CD4-positive, alpha-beta T cell treated with Interleukin-15 for 4 hours (primary cell): Measurements from ENCODE around the gene KMT2B.
A peak's percentile ranks its signal among the peaks of the same experiment; 100 is the strongest.
"Not testable (repeated sequence)": the region's sequence is repeated elsewhere in the genome, so short reads cannot be mapped to it uniquely, and the experiment has no call there.

ENCODE experiments used
- DNase-seq: peaks from one replicate; pipeline ENCODE4 v3.0.0-alpha.2; 2020; ENCODE audit warnings: low spot score

The KMT2B gene, protein sequence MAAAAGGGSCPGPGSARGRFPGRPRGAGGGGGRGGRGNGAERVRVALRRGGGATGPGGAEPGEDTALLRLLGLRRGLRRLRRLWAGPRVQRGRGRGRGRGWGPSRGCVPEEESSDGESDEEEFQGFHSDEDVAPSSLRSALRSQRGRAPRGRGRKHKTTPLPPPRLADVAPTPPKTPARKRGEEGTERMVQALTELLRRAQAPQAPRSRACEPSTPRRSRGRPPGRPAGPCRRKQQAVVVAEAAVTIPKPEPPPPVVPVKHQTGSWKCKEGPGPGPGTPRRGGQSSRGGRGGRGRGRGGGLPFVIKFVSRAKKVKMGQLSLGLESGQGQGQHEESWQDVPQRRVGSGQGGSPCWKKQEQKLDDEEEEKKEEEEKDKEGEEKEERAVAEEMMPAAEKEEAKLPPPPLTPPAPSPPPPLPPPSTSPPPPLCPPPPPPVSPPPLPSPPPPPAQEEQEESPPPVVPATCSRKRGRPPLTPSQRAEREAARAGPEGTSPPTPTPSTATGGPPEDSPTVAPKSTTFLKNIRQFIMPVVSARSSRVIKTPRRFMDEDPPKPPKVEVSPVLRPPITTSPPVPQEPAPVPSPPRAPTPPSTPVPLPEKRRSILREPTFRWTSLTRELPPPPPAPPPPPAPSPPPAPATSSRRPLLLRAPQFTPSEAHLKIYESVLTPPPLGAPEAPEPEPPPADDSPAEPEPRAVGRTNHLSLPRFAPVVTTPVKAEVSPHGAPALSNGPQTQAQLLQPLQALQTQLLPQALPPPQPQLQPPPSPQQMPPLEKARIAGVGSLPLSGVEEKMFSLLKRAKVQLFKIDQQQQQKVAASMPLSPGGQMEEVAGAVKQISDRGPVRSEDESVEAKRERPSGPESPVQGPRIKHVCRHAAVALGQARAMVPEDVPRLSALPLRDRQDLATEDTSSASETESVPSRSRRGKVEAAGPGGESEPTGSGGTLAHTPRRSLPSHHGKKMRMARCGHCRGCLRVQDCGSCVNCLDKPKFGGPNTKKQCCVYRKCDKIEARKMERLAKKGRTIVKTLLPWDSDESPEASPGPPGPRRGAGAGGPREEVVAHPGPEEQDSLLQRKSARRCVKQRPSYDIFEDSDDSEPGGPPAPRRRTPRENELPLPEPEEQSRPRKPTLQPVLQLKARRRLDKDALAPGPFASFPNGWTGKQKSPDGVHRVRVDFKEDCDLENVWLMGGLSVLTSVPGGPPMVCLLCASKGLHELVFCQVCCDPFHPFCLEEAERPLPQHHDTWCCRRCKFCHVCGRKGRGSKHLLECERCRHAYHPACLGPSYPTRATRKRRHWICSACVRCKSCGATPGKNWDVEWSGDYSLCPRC (N-terminal part only)

GRCh38 chr19:35717665-35718344 is at the start of gene KMT2B:
Gene KMT2B, plus strand, starts transcription at chr19:35718003. Its CDS starts 16 bp downstream, at chr19:35718019.
- no peak for DNase-seq

- DNase-seq: no peak
Observed at GRCh38 chr19:35669566-35669965, 48.2 kb upstream of the KMT2B start.

- DNase-seq: no peak
Observed at GRCh38 chr19:35669974-35670373, 47.8 kb upstream of the KMT2B start.

- no peak for DNase-seq
Observed at GRCh38 chr19:35670686-35671085, 47.1 kb upstream of the KMT2B start.

DNA sequence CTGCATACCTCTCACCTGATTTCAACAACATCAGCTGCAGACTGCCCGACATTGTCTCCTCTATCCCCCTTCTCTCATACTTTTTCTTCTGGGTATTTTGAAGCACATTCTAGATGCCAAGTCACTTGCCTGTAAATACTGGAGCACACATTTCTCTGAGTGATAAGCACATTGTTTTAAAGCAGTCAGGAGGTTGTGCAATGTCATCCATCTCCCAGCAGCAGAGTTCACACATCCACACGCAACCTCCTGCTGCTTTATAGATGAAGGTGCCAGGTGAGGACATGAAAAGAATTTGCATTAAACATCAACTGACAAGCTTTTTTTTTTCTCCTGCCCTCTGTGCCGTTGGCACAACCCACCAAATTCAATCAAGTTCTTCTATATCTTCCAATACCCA is 46.0 kb upstream of the KMT2B start:
- DNase-seq: no peak

GRCh38 chr19:35673121-35673804 is 44.5 kb upstream of the KMT2B start:
- peak; percentile 42 for DNase-seq

DNA sequence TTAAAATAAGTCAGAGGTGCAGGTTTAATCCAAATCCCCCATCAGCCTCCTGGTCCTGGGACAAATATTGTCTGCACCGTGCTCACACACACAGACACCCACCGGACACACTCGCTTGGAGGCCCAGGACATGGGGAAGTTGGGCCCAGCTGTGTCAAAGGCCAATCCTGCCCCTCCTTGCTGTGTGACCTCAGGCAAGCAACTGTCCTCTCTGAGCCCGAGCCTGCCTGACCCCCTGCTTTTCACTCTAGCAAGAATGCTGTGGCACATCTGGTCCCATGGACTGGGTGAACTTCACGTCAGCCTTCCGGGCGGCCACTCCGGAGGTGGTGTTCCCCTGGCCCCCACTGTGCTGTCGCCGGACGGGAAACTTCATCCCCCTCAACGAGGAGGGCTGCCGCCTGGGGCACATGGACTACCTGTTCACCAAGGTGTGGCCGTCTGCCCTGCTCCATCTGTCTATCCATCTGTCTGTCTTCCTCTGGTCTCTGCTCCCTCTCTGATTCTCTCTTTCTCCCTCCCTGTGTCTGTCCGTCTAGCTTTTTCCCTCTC is 42.1 kb upstream of the KMT2B start:
- no peak for DNase-seq

DNA sequence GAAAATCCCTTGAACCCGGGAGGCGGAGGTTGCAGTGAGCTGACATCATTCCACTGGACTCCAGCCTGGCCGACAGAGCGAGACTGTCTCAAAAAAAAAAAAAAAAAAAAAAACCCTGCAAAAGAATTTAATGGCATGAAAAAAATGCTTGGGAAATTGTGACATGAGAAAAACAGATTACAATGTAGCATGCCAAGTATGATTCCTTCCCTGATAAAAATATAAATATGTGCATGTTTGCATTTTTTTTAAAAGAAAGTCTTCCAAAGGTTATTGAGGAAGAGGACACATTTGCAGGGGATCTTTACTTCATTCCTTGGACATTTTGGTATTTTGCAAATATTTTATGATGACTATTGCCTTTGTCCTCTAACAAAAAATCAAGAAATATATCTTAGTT is 28.0 kb upstream of the KMT2B start:
- DNase-seq: no peak

DNA sequence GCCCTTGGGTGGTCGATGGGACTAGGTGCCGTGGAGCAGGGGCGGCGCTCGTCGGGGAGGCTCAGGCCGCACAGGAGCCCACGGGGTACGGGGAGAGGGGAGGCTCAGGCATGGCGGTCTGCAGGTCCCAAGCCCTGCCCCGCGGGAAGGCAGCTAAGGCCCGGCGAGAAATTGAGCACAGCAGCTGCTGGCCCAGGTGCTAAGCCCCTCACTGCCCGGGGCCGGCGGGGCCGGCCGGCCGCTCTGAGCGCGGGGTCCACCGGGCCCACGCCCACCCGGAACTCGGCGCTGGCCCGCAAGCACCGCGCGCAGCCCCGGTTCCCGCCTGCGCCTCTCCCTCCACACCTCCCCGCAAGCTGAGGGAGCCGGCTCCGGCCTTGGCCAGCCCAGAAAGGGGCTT is 26.7 kb upstream of the KMT2B start:
- DNase-seq: not testable (repeated sequence)

- DNase-seq: no peak
Observed at GRCh38 chr19:35692010-35692409, 25.8 kb upstream of the KMT2B start.

GRCh38 chr19:35693422-35693821 is 24.4 kb upstream of the KMT2B start:
- DNase-seq: no peak

GRCh38 chr19:35693835-35694599 is 23.8 kb upstream of the KMT2B start:
- DNase-seq: peak; percentile 94

DNA sequence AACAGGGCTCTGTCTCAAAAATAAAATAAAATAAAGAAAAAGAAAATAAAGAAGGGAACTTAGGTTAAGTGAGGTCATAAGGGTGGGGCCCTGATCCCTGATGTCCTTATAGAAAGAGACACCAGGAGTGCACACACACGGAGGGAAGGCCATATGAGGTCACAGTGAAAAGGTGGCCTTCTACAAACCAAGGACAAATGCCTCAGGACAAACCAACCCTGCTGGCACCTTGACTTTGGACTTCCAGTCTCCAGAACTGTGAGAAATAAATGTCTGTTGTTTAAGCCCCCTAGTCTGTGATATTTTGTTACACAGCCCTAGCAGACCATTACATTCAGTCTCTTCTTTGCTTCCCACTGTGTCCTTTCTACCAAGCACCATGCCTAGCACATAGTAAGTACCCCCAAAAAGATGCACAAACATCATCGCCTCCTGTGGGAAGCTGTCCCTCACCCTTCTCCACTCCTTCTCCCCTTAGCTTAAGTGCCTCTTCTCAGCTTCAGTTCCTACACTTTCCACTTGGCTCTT is 21.8 kb upstream of the KMT2B start:
- no peak for DNase-seq

GRCh38 chr19:35696835-35697234 is 21.0 kb upstream of the KMT2B start:
- DNase-seq: no peak

GRCh38 chr19:35702223-35703012 is 15.4 kb upstream of the KMT2B start:
- peak; percentile 96 for DNase-seq

- DNase-seq: no peak
Observed at GRCh38 chr19:35703343-35703742, 14.5 kb upstream of the KMT2B start.

DNA sequence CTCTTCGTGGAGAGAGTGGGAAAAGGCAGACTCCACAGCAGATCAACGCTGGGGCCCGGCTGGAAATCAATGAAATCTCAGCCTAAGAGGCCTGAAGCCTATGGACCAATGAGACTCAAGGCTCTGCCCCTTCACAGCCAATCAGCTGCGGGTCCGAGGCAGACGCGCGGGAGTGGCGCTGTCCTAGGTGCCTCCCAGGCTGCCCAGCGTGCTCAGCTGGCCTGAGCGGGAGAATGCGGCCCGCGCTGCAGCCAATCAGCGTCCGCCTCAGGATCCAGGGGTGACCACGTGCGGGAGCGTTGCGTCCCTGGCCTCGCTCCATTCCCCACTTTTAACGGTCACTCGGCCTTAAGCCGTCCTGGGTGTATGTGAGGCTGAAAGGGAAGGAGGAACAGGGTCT is 13.6 kb upstream of the KMT2B start, which contains the start of gene ZBTB32:
ZBTB32 (plus strand) TSS at position 341 of the 400 bp plus-strand sequence. CDS start 10,069 bp downstream, outside the sequence.
- no peak for DNase-seq

- DNase-seq: no peak
Observed at GRCh38 chr19:35708391-35708790, 9.4 kb upstream of the KMT2B start.
